Measurements from ENCODE around the gene TTC28. TPM values are rescaled to one million over a fixed set of nuclear protein-coding genes. Genes with fewer than 3 reads are reported as not detected.

The TTC28 gene
- total and polyA plus RNA-seq, 2 donors (not counting 3 experiments of a cell fraction or from before 2014, with no cell fraction given), result 16.5 to 51.1 TPM

- Histone ChIP-seq H3K4me2 (ENCODE audit: insufficient read depth, low read length) (no peak overlapping the region), H3K27me3 (ENCODE audit: control insufficient read depth in 2 of 2, insufficient read depth in 2 of 2, low read length in 2 of 2) (no peaks in the 10 kb centered on the region), H3K27ac (ENCODE audit: insufficient read depth, low read depth, low read length) (no peak overlapping the region), H2AFZ (ENCODE audit: low read depth, low read length) (no peak overlapping the region), H3K4me1 (ENCODE audit: control insufficient read depth, extremely low read depth, insufficient read depth, low read length) (no peaks in the 10 kb centered on the region), H3K4me3 (replicated peaks in 1 of 3; ENCODE audit: insufficient read depth in 1 of 3, low read depth in 1 of 3, low read length in 3 of 3) (no peak overlapping the region), H3K36me3 (ENCODE audit: control insufficient read depth in 2 of 2, extremely low read depth in 1 of 2, insufficient read depth in 2 of 2, low read length in 2 of 2) (no peaks in the 10 kb centered on the region), H4K20me1 (replicated peaks; ENCODE audit: control insufficient read depth, extremely low read depth, insufficient read depth, low read length) (no peaks in the 10 kb centered on the region), H3K9me1 (replicated peaks; ENCODE audit: control insufficient read depth, extremely low read depth, insufficient read depth, low read length) (no peaks in the 10 kb centered on the region), H3K79me2 (ENCODE audit: control insufficient read depth, insufficient read depth, low read length) (no peaks in the 10 kb centered on the region), H3K9me3 (replicated peaks; ENCODE audit: control insufficient read depth, insufficient read depth, low read length) (no peaks in the 10 kb centered on the region), H3K9ac (replicated peaks; ENCODE audit: extremely low read depth, insufficient read depth, low read length) (no peak overlapping the region)
- TF ChIP-seq POLR2A (IDR thresholded peaks at IDR 0.05; ENCODE audit: low read depth, low read length), result no peak
- TF ChIP-seq POLR2AphosphoS5 (IDR thresholded peaks at IDR 0.05; ENCODE audit: insufficient read depth, low read depth, low read length), result no peak
- TF ChIP-seq FOS (IDR thresholded peaks at IDR 0.05; ENCODE audit: borderline replicate concordance, insufficient read depth, low read length), result no peak
- no peak for TF ChIP-seq EZH2 (IDR thresholded peaks at IDR 0.05; ENCODE audit: borderline replicate concordance, low read depth, low read length, severe bottlenecking)
- no peak for TF ChIP-seq CTCF (IDR thresholded peaks at IDR 0.05; ENCODE audit: extremely low read depth in 1 of 2, insufficient read depth in 1 of 2, low read depth in 1 of 2, low read length in 2 of 2)
- TF ChIP-seq, protein P1, sequence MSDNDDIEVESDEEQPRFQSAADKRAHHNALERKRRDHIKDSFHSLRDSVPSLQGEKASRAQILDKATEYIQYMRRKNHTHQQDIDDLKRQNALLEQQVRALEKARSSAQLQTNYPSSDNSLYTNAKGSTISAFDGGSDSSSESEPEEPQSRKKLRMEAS (IDR thresholded peaks at IDR 0.05; ENCODE audit: insufficient read depth, insufficient read length), result no peak
- TF ChIP-seq MYC (IDR thresholded peaks at IDR 0.05; ENCODE audit: low read depth, low read length), result no peak
- no TSS peak for BruUV-seq (replicated peaks)
- DNase-seq (ENCODE audit: low read depth, low spot score) (no peak), FAIRE-seq (no peak)
- POLR2A ChIA-PET, result no interaction called here
- intact Hi-C loops (cut with micrococcal nuclease), result loop anchor here (10.0 kb wide), 1 partner anchor 94 kb away; no protein-coding TSS in a partner anchor
- dilution Hi-C loops (cut with MboI; ENCODE audit: extremely low pct_ligation_motif_present, low sequenced_read_pairs), result no loop called here
- CTCF ChIA-PET, result interaction anchor here (0.6 to 1.6 kb wide), 2 partner anchors 99 to 471 kb away, joined by 3 to 5 read pairs; no protein-coding TSS in a partner anchor
Observed at GRCh38 chr22:28118957-28119631, 560.5 kb downstream of the TTC28 start.

Measured in endothelial cell of umbilical vein (primary cell).